ENCODE measurements around the gene ACSL3. TPM values are rescaled to one million over a fixed set of nuclear protein-coding genes. Genes with fewer than 3 reads are reported as not detected.
A peak's percentile ranks its signal among the peaks of the same experiment; 100 is the strongest.

ACSL3 gene
- total and polyA plus RNA-seq, 2 experiments from 2014 or later = 48.6 to 61.5 TPM

- Histone ChIP-seq H2AFZ (no peak overlapping the region), H3K27ac (no peak overlapping the region), H3K9ac (no peak overlapping the region), H3K79me2 (ENCODE audit: insufficient read depth) (no peaks in the 10 kb centered on the region), H3K4me2 (ENCODE audit: unreplicated experiment) (no peak overlapping the region), H3K9me3 (ENCODE audit: low read depth) (no peaks in the 10 kb centered on the region), H3F3A (ENCODE audit: insufficient read depth) (no peaks in the 10 kb centered on the region), H3K4me1 (ENCODE audit: insufficient read depth) (no peaks in the 10 kb centered on the region), H3K9me2 (ENCODE audit: insufficient read depth) (no peaks in the 10 kb centered on the region), H3K36me3 (ENCODE audit: low read depth) (no peaks in the 10 kb centered on the region), H3K27me3 (replicated peaks; ENCODE audit: insufficient read depth) (no peaks in the 10 kb centered on the region), H4K20me1 (ENCODE audit: insufficient read depth) (no peaks in the 10 kb centered on the region), H3K4me3 (no peak overlapping the region)
- in situ Hi-C loops (cut with MboI) = no loop called here
- no peak for DNase-seq
- TF ChIP-seq EZH2 (IDR thresholded peaks at IDR 0.05; ENCODE audit: insufficient read depth, poor library complexity, severe bottlenecking) (no peak), EZH2phosphoT487 (IDR thresholded peaks at IDR 0.05; ENCODE audit: insufficient read depth, low read depth) (no peak)
- WGBS, 2 experiments (ENCODE audit: low coverage in 1 of 2, low lambda C conversion rate in 2 of 2, missing lambda C conversion rate in 2 of 2) = 48 to 52% methylated on average over 3 of the region's 3 CpGs
Observed at GRCh38 chr2:222830164-222830563, 30.7 kb upstream of the ACSL3 start.

- Histone ChIP-seq H3K9me2 (ENCODE audit: insufficient read depth) (no peaks in the 10 kb centered on the region), H4K20me1 (ENCODE audit: insufficient read depth) (no peaks in the 10 kb centered on the region), H3K9ac (no peak overlapping the region), H3F3A (ENCODE audit: insufficient read depth) (peaks cover 4% of the 10 kb centered on the region; the same call in 1 of the 2 replicates), H3K27me3 (replicated peaks; ENCODE audit: insufficient read depth) (no peaks in the 10 kb centered on the region), H3K9me3 (ENCODE audit: low read depth) (no peaks in the 10 kb centered on the region), H3K4me2 (ENCODE audit: unreplicated experiment) (no peak overlapping the region), H3K36me3 (ENCODE audit: low read depth) (no peaks in the 10 kb centered on the region), H3K4me3 (no peak overlapping the region), H3K27ac (no peak overlapping the region), H3K79me2 (ENCODE audit: insufficient read depth) (no peaks in the 10 kb centered on the region), H2AFZ (no peak overlapping the region), H3K4me1 (ENCODE audit: insufficient read depth) (no peaks in the 10 kb centered on the region)
- 97 to 99% methylated on average over 2 of the region's 2 CpGs for WGBS, 2 experiments (ENCODE audit: low coverage in 1 of 2, low lambda C conversion rate in 2 of 2, missing lambda C conversion rate in 2 of 2)
- in situ Hi-C loops (cut with MboI) = no loop called here
- TF ChIP-seq EZH2 (IDR thresholded peaks at IDR 0.05; ENCODE audit: insufficient read depth, poor library complexity, severe bottlenecking) = no peak
- no peak for TF ChIP-seq EZH2phosphoT487 (IDR thresholded peaks at IDR 0.05; ENCODE audit: insufficient read depth, low read depth)
- no peak for DNase-seq
Observed at GRCh38 chr2:222833410-222833809, 27.4 kb upstream of the ACSL3 start.

GRCh38 chr2:222835143-222835822, 25.6 kb upstream of the ACSL3 start:
- in situ Hi-C loops (cut with MboI) = no loop called here
- no peak overlapping the region for H3K4me3 ChIP-seq
- no peaks in the 10 kb centered on the region for H3K9me2 ChIP-seq (ENCODE audit: insufficient read depth)
- H2AFZ ChIP-seq = no peak overlapping the region
- H3K4me2 ChIP-seq (ENCODE audit: unreplicated experiment) = no peak overlapping the region
- TF ChIP-seq EZH2phosphoT487 (IDR thresholded peaks at IDR 0.05; ENCODE audit: insufficient read depth, low read depth) = no peak
- no peaks in the 10 kb centered on the region for H3K9me3 ChIP-seq (ENCODE audit: low read depth)
- H3K27me3 ChIP-seq (replicated peaks; ENCODE audit: insufficient read depth) = no peaks in the 10 kb centered on the region
- H3K4me1 ChIP-seq (ENCODE audit: insufficient read depth) = no peaks in the 10 kb centered on the region
- H3K36me3 ChIP-seq (ENCODE audit: low read depth) = no peaks in the 10 kb centered on the region
- WGBS, 2 experiments (ENCODE audit: low coverage in 1 of 2, low lambda C conversion rate in 2 of 2, missing lambda C conversion rate in 2 of 2) = 53 to 60% methylated on average over 8 of the region's 8 CpGs
- no peaks in the 10 kb centered on the region for H4K20me1 ChIP-seq (ENCODE audit: insufficient read depth)
- no peaks in the 10 kb centered on the region for H3K79me2 ChIP-seq (ENCODE audit: insufficient read depth)
- peak; percentile 8 for DNase-seq
- H3K27ac ChIP-seq = no peak overlapping the region
- no peak overlapping the region for H3K9ac ChIP-seq
- H3F3A ChIP-seq (ENCODE audit: insufficient read depth) = peaks cover 4% of the 10 kb centered on the region; the same call in 1 of the 2 replicates

GRCh38 chr2:222835823-222836151, 25.0 kb upstream of the ACSL3 start:
- H3K9me2 ChIP-seq (ENCODE audit: insufficient read depth) = no peaks in the 10 kb centered on the region
- no peak overlapping the region for H3K4me2 ChIP-seq (ENCODE audit: unreplicated experiment)
- in situ Hi-C loops (cut with MboI) = no loop called here
- no peaks in the 10 kb centered on the region for H3K36me3 ChIP-seq (ENCODE audit: low read depth)
- TF ChIP-seq EZH2 (IDR thresholded peaks at IDR 0.05; ENCODE audit: insufficient read depth, poor library complexity, severe bottlenecking) (no peak), EZH2phosphoT487 (IDR thresholded peaks at IDR 0.05; ENCODE audit: insufficient read depth, low read depth) (no peak)
- H3K79me2 ChIP-seq (ENCODE audit: insufficient read depth) = no peaks in the 10 kb centered on the region
- H3K9ac ChIP-seq = no peak overlapping the region
- WGBS, 2 experiments (ENCODE audit: low coverage in 1 of 2, low lambda C conversion rate in 2 of 2, missing lambda C conversion rate in 2 of 2) = 45 to 49% methylated on average over 5 of the region's 5 CpGs
- no peaks in the 10 kb centered on the region for H3K4me1 ChIP-seq (ENCODE audit: insufficient read depth)
- H3K27ac ChIP-seq = no peak overlapping the region
- H3K9me3 ChIP-seq (ENCODE audit: low read depth) = no peaks in the 10 kb centered on the region
- no peaks in the 10 kb centered on the region for H4K20me1 ChIP-seq (ENCODE audit: insufficient read depth)
- H3K27me3 ChIP-seq (replicated peaks; ENCODE audit: insufficient read depth) = no peaks in the 10 kb centered on the region
- H3F3A ChIP-seq (ENCODE audit: insufficient read depth) = peaks cover 4% of the 10 kb centered on the region; the same call in 1 of the 2 replicates
- no peak overlapping the region for H3K4me3 ChIP-seq
- no peak overlapping the region for H2AFZ ChIP-seq
- DNase-seq = no peak

All from GM23248 (cell line).